WTC11 (cell line): ENCODE results near the gene TMEM272. TPM values are rescaled to one million over a fixed set of nuclear protein-coding genes. Genes with fewer than 3 reads are reported as not detected.

Experiments
- ATAC-seq: fragments of 200-7000 bp; cut with Tn5 transposase; 2 replicates; pipeline ENCODE4 v1.10.0; 2021; ENCODE audit warnings: mild to moderate bottlenecking, moderate library complexity
- CTCF ChIA-PET: fragments of 300-600 bp; sonication (Branson Sonifier 250); formaldehyde crosslinking; loops from one replicate; lab custom pipeline; 2021; ENCODE audit warnings: antibody characterized with exemption; lab: Charles Lee
- POLR2A ChIA-PET: fragments of 350-600 bp; sonication (Branson Sonifier 250); formaldehyde crosslinking; loops from one replicate; lab custom pipeline; 2021; ENCODE audit warnings: antibody characterized with exemption; lab: Charles Lee
- DNase-seq: peaks from one replicate; pipeline ENCODE4 v3.0.0; 2021; ENCODE audit warnings: low spot score
- H3K27ac Mint-ChIP-seq: 2 replicates; pipeline ENCODE4 v1.8.0; 2021; ENCODE audit warnings: mixed read lengths
- H3K27me3 Mint-ChIP-seq: 2 replicates; pipeline ENCODE4 v1.8.0; 2021; ENCODE audit warnings: low read depth, mild to moderate bottlenecking, moderate library complexity, mixed read lengths
- H3K36me3 Mint-ChIP-seq: 2 replicates; pipeline ENCODE4 v1.8.0; 2021; ENCODE audit warnings: mixed read lengths
- H3K4me1 Mint-ChIP-seq: 2 replicates; pipeline ENCODE4 v1.8.0; 2022; ENCODE audit warnings: mixed read lengths
- H3K4me3 Mint-ChIP-seq: 2 replicates; pipeline ENCODE4 v1.8.0; 2021; ENCODE audit warnings: mild to moderate bottlenecking, moderate library complexity, mixed read lengths
- H3K9me3 Mint-ChIP-seq: 2 replicates; pipeline ENCODE4 v1.8.0; 2021; ENCODE audit warnings: mixed read lengths
- CTCF ChIP-seq: fragments of 200-600 bp; IDR thresholded peaks from 2 replicates; pipeline ENCODE4 v1.8.0; 2022; ENCODE audit warnings: antibody characterized with exemption
- E2F1 ChIP-seq: sonication (generic); formaldehyde crosslinking; IDR thresholded peaks from 2 replicates; pipeline ENCODE4 v1.8.0; 2022; ENCODE audit warnings: mild to moderate bottlenecking, missing genetic modification reagents
- E2F5 ChIP-seq: sonication (generic); formaldehyde crosslinking; IDR thresholded peaks from 2 replicates; pipeline ENCODE4 v1.8.1; 2022; ENCODE audit warnings: mild to moderate bottlenecking, moderate library complexity, missing genetic modification reagents
- FOXP4 ChIP-seq: sonication (generic); formaldehyde crosslinking; IDR thresholded peaks from 2 replicates; pipeline ENCODE4 v1.8.0; 2022; ENCODE audit warnings: mild to moderate bottlenecking, missing genetic modification reagents
- IRF1 ChIP-seq: sonication (generic); formaldehyde crosslinking; IDR thresholded peaks from 2 replicates; pipeline ENCODE4 v1.8.0; 2023; ENCODE audit warnings: missing genetic modification reagents
- KAT7 ChIP-seq: sonication (generic); formaldehyde crosslinking; IDR thresholded peaks from 2 replicates; pipeline ENCODE4 v1.8.1; 2023; ENCODE audit warnings: missing genetic modification reagents, mild to moderate bottlenecking, borderline replicate concordance
- NFATC4 ChIP-seq: fragments of 250-450 bp; sonication (Bioruptor Pico); IDR thresholded peaks from 2 replicates; pipeline ENCODE4 v1.9.0; 2021; ENCODE audit warnings: mild to moderate bottlenecking
- NFYB ChIP-seq: sonication (generic); formaldehyde crosslinking; conservative IDR thresholded peaks from 2 replicates; pipeline ENCODE4 v1.8.0; 2022; ENCODE audit warnings: low read depth, missing genetic modification reagents
- OVOL2 ChIP-seq: fragments of 250-450 bp; sonication (Bioruptor Pico); IDR thresholded peaks from 2 replicates; pipeline ENCODE4 v1.9.0; 2021; ENCODE audit warnings: mild to moderate bottlenecking, borderline replicate concordance
- SMAD3 ChIP-seq: sonication (generic); formaldehyde crosslinking; IDR thresholded peaks from 2 replicates; pipeline ENCODE4 v1.8.0; 2022; ENCODE audit warnings: missing genetic modification reagents, mild to moderate bottlenecking, borderline replicate concordance
- SMAD4 ChIP-seq: sonication (generic); formaldehyde crosslinking; IDR thresholded peaks from 2 replicates; pipeline ENCODE4 v1.8.0; 2022; ENCODE audit warnings: mild to moderate bottlenecking, missing genetic modification reagents
- TEAD4 ChIP-seq: sonication (generic); formaldehyde crosslinking; IDR thresholded peaks from 2 replicates; pipeline ENCODE4 v1.8.0; 2022; ENCODE audit warnings: mild to moderate bottlenecking, missing genetic modification reagents
- ZBTB21 ChIP-seq: sonication (generic); formaldehyde crosslinking; IDR thresholded peaks from 2 replicates; pipeline ENCODE4 v1.8.1; 2023; ENCODE audit warnings: mild to moderate bottlenecking, missing genetic modification reagents, borderline replicate concordance
- ZNF121 ChIP-seq: sonication (generic); formaldehyde crosslinking; IDR thresholded peaks from 2 replicates; pipeline ENCODE4 v1.8.0; 2023; ENCODE audit warnings: missing genetic modification reagents
- ZNF512 ChIP-seq: sonication (generic); formaldehyde crosslinking; IDR thresholded peaks from 2 replicates; pipeline ENCODE4 v1.8.1; 2022; ENCODE audit warnings: missing genetic modification reagents, borderline replicate concordance
- total RNA-seq: library from RNA; stranded (reverse); gene quantifications from 3 replicates; pipeline ENCODE4 v1.2.3, GENCODE V29; 2021

The TMEM272 gene
- total RNA-seq, 1 experiment from 2014 or later: not detected

GRCh38 chr13:51768976-51769375 lies 76.0 kb downstream of the TMEM272 start (continued):
- TF ChIP-seq E2F5 (CRISPR knock-in tag): no peak
- TF ChIP-seq NFYB: no peak
- no peak for TF ChIP-seq IRF1 (CRISPR knock-in tag)
- no peak for TF ChIP-seq NFATC4
- TF ChIP-seq FOXP4 (CRISPR knock-in tag): no peak
- no peak for TF ChIP-seq E2F1 (CRISPR knock-in tag)
- no peak for TF ChIP-seq SMAD3 (CRISPR knock-in tag)
- no peak for TF ChIP-seq OVOL2 (CRISPR knock-in tag)
- no peak for TF ChIP-seq KAT7 (CRISPR knock-in tag)
- TF ChIP-seq, all 79 proteins: peak for 0

- TF ChIP-seq TEAD4 (no peak), ZNF121 (CRISPR knock-in tag) (no peak), ZNF512 (CRISPR knock-in tag) (no peak), SMAD4 (CRISPR knock-in tag) (no peak), CTCF (0 out of 2 replicates have a peak, but pooled peaks have one; percentile 24)
- peak; percentile 54 for ATAC-seq
- H3K27me3 Mint-ChIP-seq: no peaks in the 10 kb centered on the region
Observed at GRCh38 chr13:51768378-51768921, 76.5 kb downstream of the TMEM272 start.

GRCh38 chr13:51767100-51767499 lies 77.9 kb downstream of the TMEM272 start:
- TF ChIP-seq ZNF121 (CRISPR knock-in tag) (peak; percentile 98), ZBTB21 (CRISPR knock-in tag) (no peak)
- ChIA-PET POLR2A (interaction anchor here (2.3 kb wide), 1 partner anchor 314 kb away, joined by 7 read pairs; the partner anchor contains the start of gene INTS6), CTCF (interaction anchor here (0.6 to 7.3 kb wide), 19 partner anchors 9 to 641 kb away, joined by 3 to 65 read pairs (median 4); partner anchors contain the start of gene INTS6)
- DNase-seq (no peak), ATAC-seq (peak; percentile 38)
- H3K36me3 Mint-ChIP-seq: peaks cover 7% of the 10 kb centered on the region; the same call in 1 of the 2 replicates
- no peak overlapping the region; the same call in 1 of the 2 replicates for H3K27ac Mint-ChIP-seq
- H3K4me1 Mint-ChIP-seq: peaks cover 23% of the 10 kb centered on the region
- no peaks in the 10 kb centered on the region for H3K27me3 Mint-ChIP-seq
- no peak overlapping the region for H3K4me3 Mint-ChIP-seq
- H3K9me3 Mint-ChIP-seq: no peaks in the 10 kb centered on the region

More at GRCh38 chr13:51768378-51768921, 76.5 kb downstream of the TMEM272 start:
- ChIA-PET CTCF (interaction anchor here (1.0 to 7.3 kb wide), 20 partner anchors 10 to 482 kb away, joined by 3 to 65 read pairs (median 4); partner anchors contain the start of gene INTS6), POLR2A (interaction anchor here (0.8 to 2.3 kb wide), 2 partner anchors 185 to 315 kb away, joined by 3 to 7 read pairs; partner anchors contain the start of gene INTS6)
- peak overlapping the region; percentile 89 for H3K27ac Mint-ChIP-seq
- no peaks in the 10 kb centered on the region for H3K9me3 Mint-ChIP-seq
- no peak overlapping the region for H3K4me3 Mint-ChIP-seq
- DNase-seq: peak; percentile 58
- H3K36me3 Mint-ChIP-seq: no peaks in the 10 kb centered on the region
- peaks cover 23% of the 10 kb centered on the region for H3K4me1 Mint-ChIP-seq
